IMR-90 (cell line): ENCODE data around the gene SCAF11. TPM values are rescaled to one million over a fixed set of nuclear protein-coding genes. Genes with fewer than 3 reads are reported as not detected.

Experiments
- ATAC-seq: fragments of 200-7000 bp; cut with Tn5 transposase; 2 replicates; pipeline ENCODE4 v1.9.1; 2020; ENCODE audit warnings: low read depth, mild to moderate bottlenecking, moderate library complexity
- BruUV-seq: library from RNA; stranded (reverse); fragments of 400-500 nt; replicated peaks from 2 replicates; lab custom pipeline; 2021; lab: Mats Ljungman, UMichigan
- CTCF ChIA-PET: fragments of 300-600 bp; formaldehyde crosslinking; extraction: SDS; loops from one replicate; lab custom pipeline; 2021; ENCODE audit warnings: antibody characterized with exemption; lab: Yijun Ruan, JAX
- POLR2A ChIA-PET: fragments of 300-600 bp; sonication (Branson Sonifier 250); formaldehyde crosslinking; loops from one replicate; lab custom pipeline; 2022; ENCODE audit warnings: antibody characterized with exemption; ENCODE audit not compliant: unreplicated experiment; lab: Charles Lee
- DNase-seq: peaks from one replicate; pipeline ENCODE4 v3.0.0; 2013
- H2AFZ ChIP-seq: replicated peaks from 2 replicates; pipeline ENCODE3; 2013; ENCODE audit warnings: low read length, mild to moderate bottlenecking; ENCODE audit not compliant: poor library complexity
- H2AK5ac ChIP-seq: 2 replicates; pipeline ENCODE4 v1.6.1; 2013; ENCODE audit warnings: low read depth, low read length, inconsistent platforms
- H2AK9ac ChIP-seq: replicated peaks from 2 replicates; pipeline ENCODE3; 2013; ENCODE audit warnings: mild to moderate bottlenecking, low read depth, low read length, moderate library complexity; ENCODE audit not compliant: poor library complexity
- H2BK120ac ChIP-seq: 2 replicates; pipeline ENCODE4 v1.6.1; 2013; ENCODE audit warnings: low read depth, low read length, inconsistent platforms
- H2BK15ac ChIP-seq: 3 replicates; pipeline ENCODE4 v1.6.1; 2013; ENCODE audit warnings: low read depth, low read length, inconsistent platforms
- H2BK20ac ChIP-seq: 2 replicates; pipeline ENCODE4 v1.6.1; 2013; ENCODE audit warnings: low read depth, mild to moderate bottlenecking, inconsistent platforms, low read length, moderate library complexity
- H2BK5ac ChIP-seq: 2 replicates; pipeline ENCODE4 v1.6.1; 2013; ENCODE audit warnings: mild to moderate bottlenecking, low read depth, low read length, inconsistent platforms; ENCODE audit not compliant: poor library complexity, severe bottlenecking
- H3K14ac ChIP-seq: replicated peaks from 2 replicates; pipeline ENCODE4 v1.6.1; 2013; ENCODE audit warnings: low read depth, low read length, inconsistent platforms
- H3K18ac ChIP-seq: 2 replicates; pipeline ENCODE4 v1.6.1; 2013; ENCODE audit warnings: low read depth, low read length, control low read depth
- H3K23ac ChIP-seq: 2 replicates; pipeline ENCODE4 v1.6.1; 2013; ENCODE audit warnings: low read depth, low read length, inconsistent platforms
- H3K27ac ChIP-seq: 2 replicates; pipeline ENCODE4 v1.5.1; 2013; ENCODE audit warnings: mild to moderate bottlenecking, control low read depth, low read length; ENCODE audit not compliant: insufficient read depth
- H3K27me3 ChIP-seq: 2 replicates; pipeline ENCODE4 v1.6.1; 2013; ENCODE audit warnings: low read length; ENCODE audit not compliant: control insufficient read depth, insufficient read depth
- H3K36me3 ChIP-seq: 2 replicates; pipeline ENCODE4 v1.6.1; 2013; ENCODE audit warnings: low read length, mixed read lengths; ENCODE audit not compliant: control insufficient read depth, insufficient read depth
- H3K4ac ChIP-seq: 2 replicates; pipeline ENCODE4 v1.6.1; 2013; ENCODE audit warnings: low read depth, low read length, inconsistent platforms
- H3K4me1 ChIP-seq: 2 replicates; pipeline ENCODE4 v1.6.1; 2013; ENCODE audit warnings: low read length, mixed read lengths; ENCODE audit not compliant: control insufficient read depth, insufficient read depth
- H3K4me2 ChIP-seq: 2 replicates; pipeline ENCODE4 v1.6.1; 2013; ENCODE audit warnings: low read depth, mild to moderate bottlenecking, control low read depth, low read length, moderate library complexity
- H3K4me3 ChIP-seq: 2 replicates; pipeline ENCODE4 v1.5.1; 2013; ENCODE audit warnings: low read depth, mild to moderate bottlenecking, control low read depth, low read length, moderate library complexity; ENCODE audit not compliant: insufficient read depth
- H3K56ac ChIP-seq: 2 replicates; pipeline ENCODE4 v1.6.1; 2013; ENCODE audit warnings: low read length, inconsistent platforms; ENCODE audit not compliant: insufficient read depth; ENCODE audit errors: extremely low read depth
- H3K79me1 ChIP-seq, 2 experiments: 2 replicates each; pipeline ENCODE4 v1.6.1; 2013; ENCODE audit warnings: low read length in 2 of 2, inconsistent platforms in 1 of 2, low read depth in 1 of 2
- H3K9ac ChIP-seq: 2 replicates; pipeline ENCODE4 v1.6.1; 2013; ENCODE audit warnings: low read depth, low read length, control low read depth
- H3K9me1 ChIP-seq: 2 replicates; pipeline ENCODE4 v1.6.1; 2013; ENCODE audit warnings: low read length, inconsistent platforms; ENCODE audit not compliant: insufficient read depth
- H3K9me3 ChIP-seq: 2 replicates; pipeline ENCODE4 v1.6.1; 2013; ENCODE audit warnings: low read length; ENCODE audit not compliant: control insufficient read depth, insufficient read depth
- H4K20me1 ChIP-seq: 2 replicates; pipeline ENCODE4 v1.6.1; 2013; ENCODE audit warnings: low read length, inconsistent platforms; ENCODE audit not compliant: insufficient read depth
- H4K5ac ChIP-seq: 2 replicates; pipeline ENCODE4 v1.6.1; 2013; ENCODE audit warnings: mild to moderate bottlenecking, low read depth, low read length, control low read depth
- H4K8ac ChIP-seq, 2 experiments: 2 replicates each; pipeline ENCODE4 v1.6.1; 2013; ENCODE audit warnings: low read depth in 2 of 2, low read length in 2 of 2, control low read depth in 1 of 2, inconsistent platforms in 1 of 2
- H4K91ac ChIP-seq: 2 replicates; pipeline ENCODE4 v1.6.1; 2013; ENCODE audit warnings: low read depth, low read length, inconsistent platforms; ENCODE audit not compliant: insufficient read depth
- BHLHE40 ChIP-seq: fragments of 150-350 bp; IDR thresholded peaks from 2 replicates; pipeline ENCODE4 v1.6.1; 2016; ENCODE audit warnings: mild to moderate bottlenecking, low read depth, low read length
- POLR2A ChIP-seq: IDR thresholded peaks from 2 replicates; pipeline ENCODE4 v1.6.1; 2012; ENCODE audit warnings: mild to moderate bottlenecking, low read depth, low read length
- RAD21 ChIP-seq: IDR thresholded peaks from 2 replicates; pipeline ENCODE4 v1.6.1; 2012; ENCODE audit warnings: low read length, improper control_type of control experiment
- WGBS, 2 experiments: methylation state at CpG; one replicate each; pipeline versions ENCODE4 v1.1.5 to v1.1.7; 2013; ENCODE audit warnings: missing lambda C conversion rate in 2 of 2; ENCODE audit not compliant: insufficient read length in 1 of 2; ENCODE audit errors: extremely low coverage in 2 of 2; 5-methylcytosine and 5-hydroxymethylcytosine counted together
- dilution Hi-C: fragments of 300-500 bp; cut with HindIII; formaldehyde crosslinking; loops from one replicate; pipeline ENCODE4 v1.14.3; 2018; ENCODE audit warnings: low sequenced_read_pairs; ENCODE audit not compliant: unreplicated experiment
- in situ Hi-C: fragments of 300-500 bp; cut with MboI; formaldehyde crosslinking; loops from 3 replicates; pipeline ENCODE4 v1.14.3; 2019; ENCODE audit warnings: low sequenced_read_pairs, inconsistent platforms, mixed read lengths
- intact Hi-C: fragments of 100-400 bp; cut with micrococcal nuclease; formaldehyde crosslinking; loops from 2 replicates; pipeline ENCODE4 v1.10.0; 2022
- polyA plus RNA-seq, 3 experiments: library from polyadenylated mRNA; depleted of rRNA; stranded (reverse); fragments of >200 nt; gene quantifications; 2 replicates each; pipeline ENCODE4 v1.2.3, GENCODE V29; 2012; ENCODE audit warnings: low replicate concordance in 1 of 3
- total RNA-seq: library from RNA; depleted of rRNA; stranded (reverse); fragments of >200 nt; gene quantifications from 2 replicates; pipeline ENCODE4 v1.2.3, GENCODE V29; 2012

Gene SCAF11
- total and polyA plus RNA-seq, 2 of the 4 experiments (the other 2 are of a cell fraction) = 33.9 to 70.4 TPM

- Histone ChIP-seq H3K56ac (no peak overlapping the region), H3K23ac (no peak overlapping the region), H2BK120ac (no peak overlapping the region), H2AK5ac (no peak overlapping the region), H3K14ac (no peak overlapping the region), H4K91ac (no peak overlapping the region), H3K27ac (no peak overlapping the region), H3K27me3 (no peaks in the 10 kb centered on the region), H3K79me1 (peaks cover 3 to 22% of the 10 kb centered on the region in 2 experiments; a peak in 3 of 4 replicates), H3K9ac (no peak overlapping the region), H4K5ac (no peak overlapping the region), H3K4me3 (no peak overlapping the region), H3K9me3 (no peaks in the 10 kb centered on the region), H3K4ac (no peak overlapping the region), H2BK5ac (no peak overlapping the region), H3K36me3 (peaks cover 14% of the 10 kb centered on the region), H2BK15ac (no peak overlapping the region), H3K9me1 (no peaks in the 10 kb centered on the region), H4K8ac (no peak overlapping the region), H3K4me2 (no peak overlapping the region), H2BK20ac (no peak overlapping the region), H2AK9ac (no peak overlapping the region), H3K4me1 (no peaks in the 10 kb centered on the region), H4K20me1 (no peaks in the 10 kb centered on the region), H3K18ac (no peak overlapping the region), H2AFZ (no peak overlapping the region)
- intact Hi-C loops (no loop called here), dilution Hi-C loops (no loop called here), in situ Hi-C loops (no loop called here)
- ChIA-PET POLR2A (no interaction called here), CTCF (no interaction called here)
- no peak for ATAC-seq
- WGBS, 2 experiments = no CpG with 5 or more reads among the region's 1 CpG
- no TSS peak for BruUV-seq
- DNase-seq = no peak
- TF ChIP-seq RAD21 (no peak), BHLHE40 (no peak), POLR2A (no peak)
These were observed 55.4 kb downstream of the SCAF11 start for GRCh38 chr12:45934956-45935355.
